T-helper 2 cell treated with Interferon-gamma antibody and Interleukin-4, amounts not matched to agents 100 ng/mL and 5 ng/mL, for 36 hours (primary cell): Measurements from ENCODE around the gene KDM1A. TPM values are rescaled to one million over a fixed set of nuclear protein-coding genes. Genes with fewer than 3 reads are reported as not detected.

Experiments used
- intact Hi-C: fragments of 100-400 bp; cut with micrococcal nuclease; formaldehyde crosslinking; loops from one replicate; pipeline ENCODE4 v1.15.1; 2023
- total RNA-seq: library from RNA; stranded (reverse); gene quantifications from 2 replicates; pipeline ENCODE4 v1.2.3, GENCODE V29; 2022

Gene KDM1A
- total RNA-seq, 1 donor from 2014 or later: 58.9 TPM

DNA sequence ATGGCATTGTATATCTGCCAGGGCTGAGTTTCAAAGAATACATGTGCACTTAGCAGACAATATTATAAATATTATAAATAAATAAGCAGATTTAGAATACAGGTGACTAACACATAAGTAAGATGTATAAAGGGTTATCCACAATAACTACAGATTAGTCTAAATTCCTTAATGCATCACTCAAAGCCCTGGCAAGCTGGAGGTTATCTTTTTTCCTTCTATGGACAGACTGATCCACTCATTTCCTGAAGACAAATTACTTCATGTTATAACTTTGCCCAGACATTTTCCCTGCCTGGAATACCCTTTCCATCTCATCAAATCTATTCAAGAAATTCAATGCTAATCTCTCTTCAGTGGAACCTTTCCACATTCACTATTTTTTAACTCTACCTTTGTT, 110.6 kb downstream of the KDM1A start:
- intact Hi-C loops: no loop called here

GRCh38 chr1:23132033-23132432, 112.8 kb downstream of the KDM1A start:
- intact Hi-C loops: no loop called here

Other genes starting within 250 kb of the KDM1A start
- gene LACTBL1, start 46.6 kb upstream of the KDM1A start, total RNA-seq: not detected in 2 replicates
- not detected in 2 replicates for gene TEX46, start 3.6 kb upstream of the KDM1A start, total RNA-seq
- gene LUZP1, start 149.4 kb downstream of the KDM1A start, total RNA-seq: 18.6 and 20.3 TPM in 2 replicates
- gene HTR1D, start 198.0 kb downstream of the KDM1A start, total RNA-seq: not detected in 2 replicates